GM21390 (cell line): ENCODE measurements around the gene BORCS5.
"Not testable (repeated sequence)": the region's sequence is repeated elsewhere in the genome, so short reads cannot be mapped to it uniquely, and the experiment has no call there.

Source experiments
- ATAC-seq: cut with Tn5 transposase; IDR thresholded peaks from one replicate; pipeline ENCODE4 v1.9.1; 2021; ENCODE audit not compliant: unreplicated experiment

Gene BORCS5

GRCh38 chr12:12384571-12385340, 27.9 kb downstream of the BORCS5 start:
- ATAC-seq = no peak

GRCh38 chr12:12387501-12387900, 30.6 kb downstream of the BORCS5 start:
- no peak for ATAC-seq

- no peak for ATAC-seq
Measured at GRCh38 chr12:12392413-12392812, 35.5 kb downstream of the BORCS5 start.

- no peak for ATAC-seq
Measured at GRCh38 chr12:12393171-12393570, 36.3 kb downstream of the BORCS5 start.

GRCh38 chr12:12396694-12397093, 39.8 kb downstream of the BORCS5 start:
- no peak for ATAC-seq

- no peak for ATAC-seq
Measured at GRCh38 chr12:12397184-12397583, 40.3 kb downstream of the BORCS5 start.

- ATAC-seq = no peak
Measured at GRCh38 chr12:12398026-12398859, 41.4 kb downstream of the BORCS5 start.

GRCh38 chr12:12399161-12399560, 42.3 kb downstream of the BORCS5 start:
- no peak for ATAC-seq

GRCh38 chr12:12399776-12400305, 43.0 kb downstream of the BORCS5 start:
- no peak for ATAC-seq

GRCh38 chr12:12400793-12401192, 43.9 kb downstream of the BORCS5 start:
- no peak for ATAC-seq

- no peak for ATAC-seq
Measured at GRCh38 chr12:12403264-12404248, 46.7 kb downstream of the BORCS5 start.

- no peak for ATAC-seq
Measured at GRCh38 chr12:12404297-12404696, 47.4 kb downstream of the BORCS5 start.

- ATAC-seq = no peak
Measured at GRCh38 chr12:12405882-12406281, 49.0 kb downstream of the BORCS5 start.

- no peak for ATAC-seq
Measured at GRCh38 chr12:12406762-12407161, 49.9 kb downstream of the BORCS5 start.

- ATAC-seq = no peak
Measured at GRCh38 chr12:12408265-12408690, 51.4 kb downstream of the BORCS5 start.

GRCh38 chr12:12409337-12409736, 52.5 kb downstream of the BORCS5 start:
- not testable (repeated sequence) for ATAC-seq

- ATAC-seq = no peak
Measured at GRCh38 chr12:12415886-12416285, 59.0 kb downstream of the BORCS5 start.

GRCh38 chr12:12419165-12419564, 62.3 kb downstream of the BORCS5 start:
- not testable (repeated sequence) for ATAC-seq

GRCh38 chr12:12423367-12423766, 66.5 kb downstream of the BORCS5 start:
- no peak for ATAC-seq

- ATAC-seq = no peak
Measured at GRCh38 chr12:12425001-12425400, 68.1 kb downstream of the BORCS5 start.

- ATAC-seq = no peak
Measured at GRCh38 chr12:12425616-12426015, 68.7 kb downstream of the BORCS5 start.
